H1 (cell line): Measurements from ENCODE around the gene ULK1. TPM values are rescaled to one million over a fixed set of nuclear protein-coding genes. Genes with fewer than 3 reads are reported as not detected.
A peak's percentile ranks its signal among the peaks of the same experiment; 100 is the strongest.

Source experiments
- CTCF ChIA-PET: fragments of 300-600 bp; sonication (Branson Sonifier 250); formaldehyde crosslinking; loops from one replicate; lab custom pipeline; 2021; ENCODE audit not compliant: partially characterized antibody; lab: Charles Lee
- POLR2A ChIA-PET: fragments of 300-600 bp; sonication (Branson Sonifier 250); formaldehyde crosslinking; loops from one replicate; lab custom pipeline; 2021; ENCODE audit warnings: inconsistent platforms; ENCODE audit not compliant: partially characterized antibody; lab: Charles Lee
- DNase-seq, 2 experiments: peaks; one replicate each; pipeline versions ENCODE4 v3.0.0 to v3.0.0-alpha.2; 2010 to 2022; ENCODE audit warnings: low spot score in 2 of 2, low read depth in 1 of 2, mixed read lengths in 1 of 2
- FAIRE-seq: peaks from 2 replicates; lab custom pipeline; 2011; peaks lifted over from hg19 to GRCh38; lab: Jason Lieb, UNC
- H2AFZ ChIP-seq: 2 replicates; pipeline ENCODE4 v1.8.1; 2012; ENCODE audit warnings: low read length, inconsistent platforms
- H2AK5ac ChIP-seq: 2 replicates; pipeline ENCODE4 v1.6.1; 2013; ENCODE audit warnings: low read depth, low read length
- H2BK120ac ChIP-seq: replicated peaks from 2 replicates; pipeline ENCODE3; 2013; ENCODE audit warnings: low read depth, low read length, inconsistent platforms
- H2BK12ac ChIP-seq: 2 replicates; pipeline ENCODE4 v1.6.1; 2013; ENCODE audit warnings: low read depth, low read length
- H2BK15ac ChIP-seq: 2 replicates; pipeline ENCODE4 v1.6.1; 2013; ENCODE audit warnings: low read length
- H2BK20ac ChIP-seq: 2 replicates; pipeline ENCODE4 v1.6.1; 2013; ENCODE audit warnings: low read length
- H2BK5ac ChIP-seq: 2 replicates; pipeline ENCODE4 v1.6.1; 2013; ENCODE audit warnings: low read depth, low read length
- H3K14ac ChIP-seq: 2 replicates; pipeline ENCODE4 v1.6.1; 2013; ENCODE audit warnings: inconsistent platforms; ENCODE audit not compliant: insufficient read length
- H3K18ac ChIP-seq: 2 replicates; pipeline ENCODE4 v1.6.1; 2013; ENCODE audit warnings: low read length; ENCODE audit errors: extremely low read depth
- H3K23ac ChIP-seq: 2 replicates; pipeline ENCODE4 v1.6.1; 2013; ENCODE audit warnings: inconsistent platforms; ENCODE audit not compliant: insufficient read length
- H3K23me2 ChIP-seq: 2 replicates; pipeline ENCODE4 v1.6.1; 2013; ENCODE audit warnings: low read depth, low read length
- H3K27ac ChIP-seq: 2 replicates; pipeline ENCODE4 v1.6.1; 2011; ENCODE audit warnings: low read depth, low read length, inconsistent platforms
- H3K27me3 ChIP-seq, 4 experiments: replicated peaks in 1 of 4; 1 replicate in 1 of 4; 2 replicates in 3 of 4; pipeline versions ENCODE4 v1.6.1 to v1.8.1; 2011 to 2013; ENCODE audit warnings: low read length in 3 of 4, mild to moderate bottlenecking in 3 of 4, inconsistent platforms in 2 of 4, mixed read lengths in 2 of 4, moderate library complexity in 1 of 4; ENCODE audit not compliant: control insufficient read depth in 3 of 4, insufficient read depth in 3 of 4; ENCODE audit errors: extremely low read depth in 1 of 4
- H3K36me3 ChIP-seq, 4 experiments: 2 replicates each; pipeline versions ENCODE4 v1.6.1 to v1.8.1; 2011 to 2013; ENCODE audit warnings: mild to moderate bottlenecking in 4 of 4, low read length in 3 of 4, moderate library complexity in 2 of 4, control low read depth in 1 of 4, inconsistent platforms in 1 of 4; ENCODE audit not compliant: insufficient read depth in 4 of 4, control insufficient read depth in 2 of 4
- H3K4ac ChIP-seq: replicated peaks from 2 replicates; pipeline ENCODE3; 2013; ENCODE audit warnings: low read length, low read depth, mixed read lengths, inconsistent platforms; ENCODE audit not compliant: insufficient read length
- H3K4me1 ChIP-seq, 4 experiments: replicated peaks in 1 of 4; 1 replicate in 1 of 4; 2 replicates in 3 of 4; pipeline versions ENCODE4 v1.6.1 to v1.8.1; 2011 to 2013; ENCODE audit warnings: low read length in 3 of 4, inconsistent platforms in 2 of 4, mixed read lengths in 1 of 4; ENCODE audit not compliant: insufficient read depth in 4 of 4, control insufficient read depth in 3 of 4
- H3K4me2 ChIP-seq, 2 experiments: 2 replicates each; pipeline versions ENCODE4 v1.6.1 to v1.8.1; 2011 to 2013; ENCODE audit warnings: low read depth in 2 of 2, low read length in 2 of 2, control low read depth in 1 of 2, inconsistent platforms in 1 of 2, mild to moderate bottlenecking in 1 of 2; ENCODE audit not compliant: insufficient read depth in 1 of 2
- H3K4me3 ChIP-seq, 4 experiments: fragments of 200-600, 300-600 bp in 1 of 4; sonication (generic), shearing (Covaris generic), sonication (Bioruptor Twin) in 1 of 4; 2 replicates each; pipeline versions ENCODE4 v1.5.1 to v1.8.1; 2011 to 2016; ENCODE audit warnings: low read length in 4 of 4, low read depth in 3 of 4, control low read depth in 2 of 4, inconsistent platforms in 2 of 4, mild to moderate bottlenecking in 2 of 4, mixed read lengths in 1 of 4, moderate library complexity in 1 of 4; ENCODE audit not compliant: insufficient read depth in 2 of 4; ENCODE audit errors: extremely low read depth in 1 of 4
- H3K56ac ChIP-seq: replicated peaks from 2 replicates; pipeline ENCODE3; 2013; ENCODE audit warnings: low read depth, mild to moderate bottlenecking, mixed read lengths, low read length, inconsistent platforms; ENCODE audit not compliant: insufficient read length
- H3K79me1 ChIP-seq: 2 replicates; pipeline ENCODE4 v1.6.1; 2013; ENCODE audit warnings: low read depth, low read length, control low read depth
- H3K79me2 ChIP-seq, 2 experiments: 2 replicates each; pipeline versions ENCODE4 v1.6.1 to v1.8.1; 2012 to 2013; ENCODE audit warnings: low read length in 2 of 2, mild to moderate bottlenecking in 2 of 2, inconsistent platforms in 1 of 2; ENCODE audit not compliant: insufficient read depth in 2 of 2, control insufficient read depth in 1 of 2
- H3K9ac ChIP-seq, 4 experiments: replicated peaks in 1 of 4; 1 replicate in 1 of 4; 2 replicates in 3 of 4; pipeline versions ENCODE4 v1.6.1 to v1.8.1; 2011 to 2013; ENCODE audit warnings: low read depth in 3 of 4, low read length in 3 of 4, control low read depth in 2 of 4, mild to moderate bottlenecking in 2 of 4, moderate library complexity in 2 of 4, inconsistent platforms in 1 of 4; ENCODE audit errors: extremely low read depth in 1 of 4
- H3K9me3 ChIP-seq, 2 experiments: 2 replicates each; pipeline versions ENCODE4 v1.6.1 to v1.8.1; 2012 to 2013; ENCODE audit warnings: mild to moderate bottlenecking in 2 of 2, moderate library complexity in 2 of 2, control low read depth in 1 of 2, inconsistent platforms in 1 of 2, low read depth in 1 of 2, low read length in 1 of 2, mixed read lengths in 1 of 2; ENCODE audit not compliant: insufficient read depth in 2 of 2
- H4K20me1 ChIP-seq, 2 experiments: replicated peaks in 1 of 2; 2 replicates each; pipeline versions ENCODE3 to v1.8.1; 2011 to 2013; ENCODE audit warnings: inconsistent platforms in 2 of 2, low read length in 2 of 2, mild to moderate bottlenecking in 1 of 2; ENCODE audit not compliant: insufficient read depth in 2 of 2, control insufficient read depth in 1 of 2
- H4K5ac ChIP-seq: 2 replicates; pipeline ENCODE4 v1.6.1; 2013; ENCODE audit warnings: low read length, low read depth, mixed read lengths, inconsistent platforms; ENCODE audit not compliant: insufficient read length
- H4K8ac ChIP-seq: 2 replicates; pipeline ENCODE4 v1.8.0; 2013; ENCODE audit warnings: mild to moderate bottlenecking, moderate library complexity, low read length, inconsistent platforms; ENCODE audit not compliant: insufficient read depth; ENCODE audit errors: extremely low read depth
- H4K91ac ChIP-seq: replicated peaks from 2 replicates; pipeline ENCODE3; 2013; ENCODE audit warnings: low read length, mixed read lengths, inconsistent platforms; ENCODE audit not compliant: insufficient read length
- CHD1 ChIP-seq: IDR thresholded peaks from 2 replicates; pipeline ENCODE4 v1.6.1; 2012; ENCODE audit warnings: low read depth, low read length, improper control_type of control experiment
- WGBS, 2 experiments: shearing (Covaris generic) in 1 of 2; methylation state at CpG; one replicate each; pipeline versions ENCODE4 v1.1.6 to v1.1.7; 2013 to 2015; ENCODE audit warnings: low lambda C conversion rate in 2 of 2, mixed read lengths in 2 of 2, inconsistent platforms in 1 of 2, low coverage in 1 of 2, missing lambda C conversion rate in 1 of 2; ENCODE audit not compliant: insufficient replicate concordance in 2 of 2, insufficient coverage in 1 of 2, insufficient read length in 1 of 2; ENCODE audit errors: extremely low coverage in 1 of 2, missing lambda C conversion rate in 1 of 2; 5-methylcytosine and 5-hydroxymethylcytosine counted together
- polyA plus RNA-seq, 7 experiments: library from polyadenylated mRNA; depleted of rRNA in 3 of 7; stranded (reverse) in 5 of 7; unstranded in 2 of 7; fragments of >200 nt in 5 of 7; fragments of 200-250 nt in 2 of 7; gene quantifications; 1 replicate in 5 of 7; 2 replicates in 1 of 7; 4 replicates in 1 of 7; pipeline versions ENCODE4 v1.2.1 to v1.2.3, GENCODE V29; 2011 to 2013; ENCODE audit warnings: missing spikeins in 2 of 7, mixed read lengths in 2 of 7
- total RNA-seq: library from RNA; stranded (reverse); fragmentation: NEBNext Ultra II Directional; extraction: Animal tissue kit (Norgen Biotek cat#: 25700); gene quantifications from 2 replicates; pipeline ENCODE4 v1.2.1, GENCODE V29; 2021

ULK1 gene
- total and polyA plus RNA-seq, 2 of the 8 experiments (the other 6 are each of a cell fraction or from before 2014, with no cell fraction given): 13.0 to 44.1 TPM

- Histone ChIP-seq H3K27me3 (no peaks in the 10 kb centered on the region), H4K91ac (no peak overlapping the region), H2AK5ac (no peak overlapping the region), H4K20me1 (peaks cover 14 to 16% of the 10 kb centered on the region in 2 experiments), H3K4me3 (no peak overlapping the region)
- no peak for DNase-seq
- no peak for TF ChIP-seq CHD1
- TF ChIP-seq, all 59 proteins: peak for 0
- Histone ChIP-seq H2AFZ (no peak overlapping the region), H3K9ac (no peak overlapping the region), H3K14ac (no peak overlapping the region), H3K23ac (no peak overlapping the region), H3K4ac (no peak overlapping the region), H4K8ac (peak overlapping the region; percentile 5; the same call in 1 of the 2 replicates), H3K4me2 (no peak overlapping the region), H3K23me2 (no peaks in the 10 kb centered on the region), H3K9me3 (no peaks in the 10 kb centered on the region), H2BK12ac (no peak overlapping the region), H2BK20ac (no peak overlapping the region), H2BK15ac (no peak overlapping the region), H2BK5ac (no peak overlapping the region), H3K79me1 (peaks cover 7% of the 10 kb centered on the region; the same call in 1 of the 2 replicates), H3K18ac (no peak overlapping the region), H3K36me3 (peaks cover 4 to 43% (median 19%) of the 10 kb centered on the region in 4 experiments; a peak in 6 of 8 replicates), H2BK120ac (no peak overlapping the region), H3K56ac (no peak overlapping the region), H3K79me2 (peaks cover 0 to 12% of the 10 kb centered on the region in 2 experiments; a peak in 1 of 4 replicates), H4K5ac (no peak overlapping the region), H3K27ac (no peak overlapping the region), H3K4me1 (no peaks in the 10 kb centered on the region)
- ChIA-PET CTCF (no interaction called here), POLR2A (interaction anchor here (0.9 to 6.5 kb wide), 4 partner anchors 11 to 52 kb away, joined by 3 to 27 read pairs (median 4); no protein-coding TSS in a partner anchor)
- FAIRE-seq: no peak
- 96% methylated on average over 13 of the region's 31 CpGs; no CpG with 5 or more reads in 1 of the 2 experiments for WGBS, 2 experiments
These were observed 13.1 kb downstream of the ULK1 start for GRCh38 chr12:131907379-131908091.
